H1 (cell line): ENCODE measurements around the gene FHL2. TPM values are rescaled to one million over a fixed set of nuclear protein-coding genes. Genes with fewer than 3 reads are reported as not detected.

Experiments
- CTCF ChIA-PET: fragments of 300-600 bp; sonication (Branson Sonifier 250); formaldehyde crosslinking; loops from one replicate; lab custom pipeline; 2021; ENCODE audit not compliant: partially characterized antibody; lab: Charles Lee
- POLR2A ChIA-PET: fragments of 300-600 bp; sonication (Branson Sonifier 250); formaldehyde crosslinking; loops from one replicate; lab custom pipeline; 2021; ENCODE audit warnings: inconsistent platforms; ENCODE audit not compliant: partially characterized antibody; lab: Charles Lee
- DNase-seq, 2 experiments: peaks; one replicate each; pipeline versions ENCODE4 v3.0.0 to v3.0.0-alpha.2; 2010 to 2022; ENCODE audit warnings: low spot score in 2 of 2, low read depth in 1 of 2, mixed read lengths in 1 of 2
- FAIRE-seq: peaks from 2 replicates; lab custom pipeline; 2011; peaks lifted over from hg19 to GRCh38; lab: Jason Lieb, UNC
- H2AFZ ChIP-seq: 2 replicates; pipeline ENCODE4 v1.8.1; 2012; ENCODE audit warnings: low read length, inconsistent platforms
- H2AK5ac ChIP-seq: 2 replicates; pipeline ENCODE4 v1.6.1; 2013; ENCODE audit warnings: low read depth, low read length
- H2BK120ac ChIP-seq: replicated peaks from 2 replicates; pipeline ENCODE3; 2013; ENCODE audit warnings: low read depth, low read length, inconsistent platforms
- H2BK12ac ChIP-seq: 2 replicates; pipeline ENCODE4 v1.6.1; 2013; ENCODE audit warnings: low read depth, low read length
- H2BK15ac ChIP-seq: 2 replicates; pipeline ENCODE4 v1.6.1; 2013; ENCODE audit warnings: low read length
- H2BK20ac ChIP-seq: 2 replicates; pipeline ENCODE4 v1.6.1; 2013; ENCODE audit warnings: low read length
- H2BK5ac ChIP-seq: 2 replicates; pipeline ENCODE4 v1.6.1; 2013; ENCODE audit warnings: low read depth, low read length
- H3K14ac ChIP-seq: 2 replicates; pipeline ENCODE4 v1.6.1; 2013; ENCODE audit warnings: inconsistent platforms; ENCODE audit not compliant: insufficient read length
- H3K18ac ChIP-seq: 2 replicates; pipeline ENCODE4 v1.6.1; 2013; ENCODE audit warnings: low read length; ENCODE audit errors: extremely low read depth
- H3K23ac ChIP-seq: 2 replicates; pipeline ENCODE4 v1.6.1; 2013; ENCODE audit warnings: inconsistent platforms; ENCODE audit not compliant: insufficient read length
- H3K23me2 ChIP-seq: 2 replicates; pipeline ENCODE4 v1.6.1; 2013; ENCODE audit warnings: low read depth, low read length
- H3K27ac ChIP-seq: 2 replicates; pipeline ENCODE4 v1.6.1; 2011; ENCODE audit warnings: low read depth, low read length, inconsistent platforms
- H3K27me3 ChIP-seq, 4 experiments: replicated peaks in 1 of 4; 1 replicate in 1 of 4; 2 replicates in 3 of 4; pipeline versions ENCODE4 v1.6.1 to v1.8.1; 2011 to 2013; ENCODE audit warnings: low read length in 3 of 4, mild to moderate bottlenecking in 3 of 4, inconsistent platforms in 2 of 4, mixed read lengths in 2 of 4, moderate library complexity in 1 of 4; ENCODE audit not compliant: control insufficient read depth in 3 of 4, insufficient read depth in 3 of 4; ENCODE audit errors: extremely low read depth in 1 of 4
- H3K36me3 ChIP-seq, 4 experiments: 2 replicates each; pipeline versions ENCODE4 v1.6.1 to v1.8.1; 2011 to 2013; ENCODE audit warnings: mild to moderate bottlenecking in 4 of 4, low read length in 3 of 4, moderate library complexity in 2 of 4, control low read depth in 1 of 4, inconsistent platforms in 1 of 4; ENCODE audit not compliant: insufficient read depth in 4 of 4, control insufficient read depth in 2 of 4
- H3K4ac ChIP-seq: replicated peaks from 2 replicates; pipeline ENCODE3; 2013; ENCODE audit warnings: low read length, low read depth, mixed read lengths, inconsistent platforms; ENCODE audit not compliant: insufficient read length
- H3K4me1 ChIP-seq, 4 experiments: replicated peaks in 1 of 4; 1 replicate in 1 of 4; 2 replicates in 3 of 4; pipeline versions ENCODE4 v1.6.1 to v1.8.1; 2011 to 2013; ENCODE audit warnings: low read length in 3 of 4, inconsistent platforms in 2 of 4, mixed read lengths in 1 of 4; ENCODE audit not compliant: insufficient read depth in 4 of 4, control insufficient read depth in 3 of 4
- H3K4me2 ChIP-seq, 2 experiments: 2 replicates each; pipeline versions ENCODE4 v1.6.1 to v1.8.1; 2011 to 2013; ENCODE audit warnings: low read depth in 2 of 2, low read length in 2 of 2, control low read depth in 1 of 2, inconsistent platforms in 1 of 2, mild to moderate bottlenecking in 1 of 2; ENCODE audit not compliant: insufficient read depth in 1 of 2
- H3K4me3 ChIP-seq, 4 experiments: fragments of 200-600, 300-600 bp in 1 of 4; sonication (generic), shearing (Covaris generic), sonication (Bioruptor Twin) in 1 of 4; 2 replicates each; pipeline versions ENCODE4 v1.5.1 to v1.8.1; 2011 to 2016; ENCODE audit warnings: low read length in 4 of 4, low read depth in 3 of 4, control low read depth in 2 of 4, inconsistent platforms in 2 of 4, mild to moderate bottlenecking in 2 of 4, mixed read lengths in 1 of 4, moderate library complexity in 1 of 4; ENCODE audit not compliant: insufficient read depth in 2 of 4; ENCODE audit errors: extremely low read depth in 1 of 4
- H3K56ac ChIP-seq: replicated peaks from 2 replicates; pipeline ENCODE3; 2013; ENCODE audit warnings: low read depth, mild to moderate bottlenecking, mixed read lengths, low read length, inconsistent platforms; ENCODE audit not compliant: insufficient read length
- H3K79me1 ChIP-seq: 2 replicates; pipeline ENCODE4 v1.6.1; 2013; ENCODE audit warnings: low read depth, low read length, control low read depth
- H3K79me2 ChIP-seq, 2 experiments: 2 replicates each; pipeline versions ENCODE4 v1.6.1 to v1.8.1; 2012 to 2013; ENCODE audit warnings: low read length in 2 of 2, mild to moderate bottlenecking in 2 of 2, inconsistent platforms in 1 of 2; ENCODE audit not compliant: insufficient read depth in 2 of 2, control insufficient read depth in 1 of 2
- H3K9ac ChIP-seq, 4 experiments: replicated peaks in 1 of 4; 1 replicate in 1 of 4; 2 replicates in 3 of 4; pipeline versions ENCODE4 v1.6.1 to v1.8.1; 2011 to 2013; ENCODE audit warnings: low read depth in 3 of 4, low read length in 3 of 4, control low read depth in 2 of 4, mild to moderate bottlenecking in 2 of 4, moderate library complexity in 2 of 4, inconsistent platforms in 1 of 4; ENCODE audit errors: extremely low read depth in 1 of 4
- H3K9me3 ChIP-seq, 2 experiments: 2 replicates each; pipeline versions ENCODE4 v1.6.1 to v1.8.1; 2012 to 2013; ENCODE audit warnings: mild to moderate bottlenecking in 2 of 2, moderate library complexity in 2 of 2, control low read depth in 1 of 2, inconsistent platforms in 1 of 2, low read depth in 1 of 2, low read length in 1 of 2, mixed read lengths in 1 of 2; ENCODE audit not compliant: insufficient read depth in 2 of 2
- H4K20me1 ChIP-seq, 2 experiments: replicated peaks in 1 of 2; 2 replicates each; pipeline versions ENCODE3 to v1.8.1; 2011 to 2013; ENCODE audit warnings: inconsistent platforms in 2 of 2, low read length in 2 of 2, mild to moderate bottlenecking in 1 of 2; ENCODE audit not compliant: insufficient read depth in 2 of 2, control insufficient read depth in 1 of 2
- H4K5ac ChIP-seq: 2 replicates; pipeline ENCODE4 v1.6.1; 2013; ENCODE audit warnings: low read length, low read depth, mixed read lengths, inconsistent platforms; ENCODE audit not compliant: insufficient read length
- H4K8ac ChIP-seq: 2 replicates; pipeline ENCODE4 v1.8.0; 2013; ENCODE audit warnings: mild to moderate bottlenecking, moderate library complexity, low read length, inconsistent platforms; ENCODE audit not compliant: insufficient read depth; ENCODE audit errors: extremely low read depth
- H4K91ac ChIP-seq: replicated peaks from 2 replicates; pipeline ENCODE3; 2013; ENCODE audit warnings: low read length, mixed read lengths, inconsistent platforms; ENCODE audit not compliant: insufficient read length
- BACH1 ChIP-seq: IDR thresholded peaks from 2 replicates; pipeline ENCODE4 v1.6.1; 2012; ENCODE audit warnings: low read length, improper control_type of control experiment
- CEBPB ChIP-seq: IDR thresholded peaks from 2 replicates; pipeline ENCODE4 v1.6.1; 2012; ENCODE audit warnings: low read depth, low read length
- CHD1 ChIP-seq: IDR thresholded peaks from 2 replicates; pipeline ENCODE4 v1.6.1; 2012; ENCODE audit warnings: low read depth, low read length, improper control_type of control experiment
- KDM5A ChIP-seq: fragments of 200-600 bp; IDR thresholded peaks from 2 replicates; pipeline ENCODE4 v1.7.1; 2012; ENCODE audit warnings: mild to moderate bottlenecking, low read length, inconsistent platforms, mixed read lengths
- MAFK ChIP-seq: IDR thresholded peaks from 2 replicates; pipeline ENCODE4 v1.6.1; 2012; ENCODE audit warnings: low read depth, mild to moderate bottlenecking, improper control_type of control experiment, low read length
- POLR2A ChIP-seq, 2 experiments: IDR thresholded peaks; 1 replicate in 1 of 2; 2 replicates in 1 of 2; pipeline ENCODE4 v1.6.1; 2011; ENCODE audit warnings: low read depth in 2 of 2, low read length in 2 of 2, mild to moderate bottlenecking in 2 of 2; ENCODE audit errors: control extremely low read depth in 1 of 2
- POLR2AphosphoS5 ChIP-seq: IDR thresholded peaks from 2 replicates; pipeline ENCODE4 v1.6.1; 2011; ENCODE audit warnings: low read depth, low read length
- RAD21 ChIP-seq, 2 experiments: IDR thresholded peaks in 1 of 2; conservative IDR thresholded peaks in 1 of 2; 2 replicates each; pipeline ENCODE4 v1.6.1; 2011; ENCODE audit warnings: low read depth in 2 of 2, low read length in 2 of 2, improper control_type of control experiment in 1 of 2, inconsistent platforms in 1 of 2, mild to moderate bottlenecking in 1 of 2, moderate library complexity in 1 of 2
- SAP30 ChIP-seq: fragments of 300-600 bp; sonication (generic); IDR thresholded peaks from 2 replicates; pipeline ENCODE4 v1.7.1; 2012; ENCODE audit warnings: low read length, moderate library complexity, mild to moderate bottlenecking, inconsistent platforms; ENCODE audit not compliant: insufficient read depth, insufficient replicate concordance
- SRF ChIP-seq: IDR thresholded peaks from 2 replicates; pipeline ENCODE4 v1.6.1; 2011; ENCODE audit warnings: mild to moderate bottlenecking, low read depth, low read length, moderate library complexity
- WGBS, 2 experiments: shearing (Covaris generic) in 1 of 2; methylation state at CpG; one replicate each; pipeline versions ENCODE4 v1.1.6 to v1.1.7; 2013 to 2015; ENCODE audit warnings: low lambda C conversion rate in 2 of 2, mixed read lengths in 2 of 2, inconsistent platforms in 1 of 2, low coverage in 1 of 2, missing lambda C conversion rate in 1 of 2; ENCODE audit not compliant: insufficient replicate concordance in 2 of 2, insufficient coverage in 1 of 2, insufficient read length in 1 of 2; ENCODE audit errors: extremely low coverage in 1 of 2, missing lambda C conversion rate in 1 of 2; 5-methylcytosine and 5-hydroxymethylcytosine counted together
- polyA plus RNA-seq, 7 experiments: library from polyadenylated mRNA; depleted of rRNA in 3 of 7; stranded (reverse) in 5 of 7; unstranded in 2 of 7; fragments of >200 nt in 5 of 7; fragments of 200-250 nt in 2 of 7; gene quantifications; 1 replicate in 5 of 7; 2 replicates in 1 of 7; 4 replicates in 1 of 7; pipeline versions ENCODE4 v1.2.1 to v1.2.3, GENCODE V29; 2011 to 2013; ENCODE audit warnings: missing spikeins in 2 of 7, mixed read lengths in 2 of 7
- total RNA-seq: library from RNA; stranded (reverse); fragmentation: NEBNext Ultra II Directional; extraction: Animal tissue kit (Norgen Biotek cat#: 25700); gene quantifications from 2 replicates; pipeline ENCODE4 v1.2.1, GENCODE V29; 2021

FHL2 gene
- total and polyA plus RNA-seq, 2 of the 8 experiments (the other 6 are each of a cell fraction or from before 2014, with no cell fraction given) = 33.2 to 64.3 TPM

DNA sequence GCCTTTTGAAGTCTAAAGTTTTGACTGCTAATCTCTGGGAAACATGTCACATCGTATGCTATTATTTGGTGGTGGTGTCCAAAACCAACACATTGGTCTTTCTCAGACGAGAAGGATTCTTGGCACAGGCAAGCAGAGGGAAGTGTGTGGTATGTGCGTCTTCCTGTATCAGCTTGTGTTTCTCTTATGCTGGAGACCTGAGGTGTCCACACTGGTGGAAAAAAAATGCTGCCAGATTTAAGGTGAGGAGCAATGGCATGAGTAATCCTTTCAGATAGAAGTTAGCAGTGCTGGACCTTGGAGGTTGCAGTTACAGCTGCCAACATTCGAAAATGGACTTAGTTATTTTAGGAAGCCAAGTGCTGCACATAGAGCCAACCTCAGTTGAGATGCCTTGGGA is 11.7 kb upstream of the FHL2 start:
- Histone ChIP-seq H3K9me3 (no peaks in the 10 kb centered on the region), H3K27ac (no peak overlapping the region), H3K4me2 (no peak overlapping the region), H3K9ac (no peak overlapping the region), H2AFZ (no peak overlapping the region), H3K79me2 (no peaks in the 10 kb centered on the region), H2BK120ac (no peak overlapping the region), H3K79me1 (no peaks in the 10 kb centered on the region), H4K5ac (no peak overlapping the region), H2AK5ac (no peak overlapping the region), H3K14ac (no peak overlapping the region), H3K56ac (no peak overlapping the region), H3K4me1 (no peaks in the 10 kb centered on the region), H2BK20ac (no peak overlapping the region), H2BK12ac (no peak overlapping the region), H4K8ac (no peak overlapping the region), H3K27me3 (no peaks in the 10 kb centered on the region; a peak in 1 of 7 replicates), H3K4ac (no peak overlapping the region), H3K23ac (no peak overlapping the region), H2BK15ac (no peak overlapping the region), H2BK5ac (no peak overlapping the region), H3K18ac (no peak overlapping the region), H4K20me1 (no peaks in the 10 kb centered on the region), H3K23me2 (no peaks in the 10 kb centered on the region), H3K4me3 (no peak overlapping the region), H3K36me3 (no peaks in the 10 kb centered on the region; a peak in 1 of 8 replicates), H4K91ac (no peak overlapping the region)
- no peak for TF ChIP-seq POLR2AphosphoS5
- no peak for TF ChIP-seq SAP30
- TF ChIP-seq SRF = no peak
- TF ChIP-seq CHD1 = no peak
- TF ChIP-seq MAFK = no peak
- TF ChIP-seq KDM5A = no peak
- no peak for TF ChIP-seq CEBPB
- no peak for TF ChIP-seq POLR2A (IDR thresholded peaks at IDR 0.05; ENCODE audit: control extremely low read depth in 1 of 2, low read depth in 2 of 2, low read length in 2 of 2)
- TF ChIP-seq RAD21 (IDR thresholded peaks at IDR 0.05 in 1 of 2, conservative IDR thresholded peaks at IDR 0.05 in 1 of 2; ENCODE audit: low read depth in 2 of 2, low read length in 2 of 2) = no peak
- no peak for TF ChIP-seq BACH1
- FAIRE-seq = no peak
- whole genome bisulfite sequencing, 2 experiments = 82% methylated on average over 4 of the region's 4 CpGs; no CpG with 5 or more reads in 1 of the 2 experiments
- ChIA-PET CTCF (interaction anchor here (1.6 kb wide), 2 partner anchors 11 to 111 kb away, joined by 7 to 10 read pairs; no protein-coding TSS in a partner anchor), POLR2A (interaction anchor here (4.9 kb wide), 1 partner anchor 12 kb away, joined by 32 read pairs; the partner anchor contains the start of gene FHL2)
- no peak for DNase-seq
